Measurements from ENCODE around the gene KCNE3. TPM values are rescaled to one million over a fixed set of nuclear protein-coding genes. Genes with fewer than 3 reads are reported as not detected.
A peak's percentile ranks its signal among the peaks of the same experiment; 100 is the strongest.

KCNE3 gene
- total RNA-seq, 1 experiment from 2014 or later, result 0.52 TPM

- no TSS peak for BruUV-seq (replicated peaks)
- Histone ChIP-seq H3K4me3 (no peak overlapping the region), H3K36me3 (ENCODE audit: low read depth) (no peaks in the 10 kb centered on the region), H3K27me3 (ENCODE audit: insufficient read depth, low read depth) (no peaks in the 10 kb centered on the region), H3K27ac (peak overlapping the region; percentile 36; the same call in 1 of the 2 replicates), H4K20me1 (ENCODE audit: insufficient read depth) (no peaks in the 10 kb centered on the region), H3K79me2 (ENCODE audit: low read depth) (no peaks in the 10 kb centered on the region), H2AFZ (no peak overlapping the region), H3K4me2 (peak overlapping the region; percentile 35), H3F3A (ENCODE audit: insufficient read depth, low read depth) (no peaks in the 10 kb centered on the region), H3K9me3 (ENCODE audit: insufficient read depth, low read depth) (no peaks in the 10 kb centered on the region), H3K9me2 (ENCODE audit: insufficient read depth) (no peaks in the 10 kb centered on the region), H3K4me1 (replicated peaks; ENCODE audit: insufficient read depth) (peaks cover 29% of the 10 kb centered on the region)
- intact Hi-C loops (cut with micrococcal nuclease; ENCODE audit: unreplicated experiment), result no loop called here
- ChIA-PET POLR2A (ENCODE audit: unreplicated experiment) (no interaction called here), CTCF (no interaction called here)
- DNase-seq, result no peak
- no peak for TF ChIP-seq EZH2 (IDR thresholded peaks at IDR 0.05; ENCODE audit: low read depth)
- TF ChIP-seq CTCF (conservative IDR thresholded peaks at IDR 0.05), result no peak
These were observed 7.3 kb downstream of the KCNE3 start for GRCh38 chr11:74460065-74460464.

- intact Hi-C loops (cut with micrococcal nuclease; ENCODE audit: unreplicated experiment), result no loop called here
- H3K27me3 ChIP-seq (ENCODE audit: insufficient read depth, low read depth), result no peaks in the 10 kb centered on the region
- no peak overlapping the region for H3K27ac ChIP-seq
- no TSS peak for BruUV-seq (replicated peaks)
- no peak overlapping the region for H3K4me2 ChIP-seq
- no peak for TF ChIP-seq EZH2 (IDR thresholded peaks at IDR 0.05; ENCODE audit: low read depth)
- DNase-seq, result no peak
- no peaks in the 10 kb centered on the region for H3K9me2 ChIP-seq (ENCODE audit: insufficient read depth)
- ChIA-PET CTCF (interaction anchor here (0.7 kb wide), 1 partner anchor 10 kb away, joined by 5 read pairs; no protein-coding TSS in a partner anchor), POLR2A (ENCODE audit: unreplicated experiment) (no interaction called here)
- no peak overlapping the region for H2AFZ ChIP-seq
- no peaks in the 10 kb centered on the region for H3K9me3 ChIP-seq (ENCODE audit: insufficient read depth, low read depth)
- H3F3A ChIP-seq (ENCODE audit: insufficient read depth, low read depth), result no peaks in the 10 kb centered on the region
- H3K36me3 ChIP-seq (ENCODE audit: low read depth), result no peaks in the 10 kb centered on the region
- no peaks in the 10 kb centered on the region for H4K20me1 ChIP-seq (ENCODE audit: insufficient read depth)
- no peaks in the 10 kb centered on the region for H3K79me2 ChIP-seq (ENCODE audit: low read depth)
- peaks cover 27% of the 10 kb centered on the region for H3K4me1 ChIP-seq (replicated peaks; ENCODE audit: insufficient read depth)
- H3K4me3 ChIP-seq, result no peak overlapping the region
These were observed 7.8 kb downstream of the KCNE3 start for GRCh38 chr11:74459584-74459983.

- no peaks in the 10 kb centered on the region for H3K9me3 ChIP-seq (ENCODE audit: insufficient read depth, low read depth)
- H2AFZ ChIP-seq, result no peak overlapping the region
- no peak overlapping the region for H3K4me3 ChIP-seq
- no peaks in the 10 kb centered on the region for H3K36me3 ChIP-seq (ENCODE audit: low read depth)
- no peaks in the 10 kb centered on the region for H3K79me2 ChIP-seq (ENCODE audit: low read depth)
- no peaks in the 10 kb centered on the region for H3F3A ChIP-seq (ENCODE audit: insufficient read depth, low read depth)
- TF ChIP-seq EZH2 (IDR thresholded peaks at IDR 0.05; ENCODE audit: low read depth), result no peak
- no peak for TF ChIP-seq CTCF (conservative IDR thresholded peaks at IDR 0.05)
- H3K4me1 ChIP-seq (replicated peaks; ENCODE audit: insufficient read depth), result peaks cover 27% of the 10 kb centered on the region
- no peak for DNase-seq
- POLR2A ChIA-PET (ENCODE audit: unreplicated experiment), result no interaction called here
- H4K20me1 ChIP-seq (ENCODE audit: insufficient read depth), result no peaks in the 10 kb centered on the region
- no peaks in the 10 kb centered on the region for H3K27me3 ChIP-seq (ENCODE audit: insufficient read depth, low read depth)
- H3K9me2 ChIP-seq (ENCODE audit: insufficient read depth), result no peaks in the 10 kb centered on the region
- CTCF ChIA-PET, result no interaction called here
- no peak overlapping the region for H3K27ac ChIP-seq
- intact Hi-C loops (cut with micrococcal nuclease; ENCODE audit: unreplicated experiment), result no loop called here
- BruUV-seq (replicated peaks), result no TSS peak
- no peak overlapping the region for H3K4me2 ChIP-seq
These were observed 10.0 kb downstream of the KCNE3 start for GRCh38 chr11:74457356-74457755.

- peak; percentile 50 to 69 for DNase-seq
- TF ChIP-seq CTCF (conservative IDR thresholded peaks at IDR 0.05) (peak; percentile 92), EZH2 (IDR thresholded peaks at IDR 0.05; ENCODE audit: low read depth) (no peak)
- no peaks in the 10 kb centered on the region for H3K79me2 ChIP-seq (ENCODE audit: low read depth)
- H3K36me3 ChIP-seq (ENCODE audit: low read depth), result no peaks in the 10 kb centered on the region
- H3K4me3 ChIP-seq, result no peak overlapping the region
- no peaks in the 10 kb centered on the region for H3K9me2 ChIP-seq (ENCODE audit: insufficient read depth)
- H3F3A ChIP-seq (ENCODE audit: insufficient read depth, low read depth), result no peaks in the 10 kb centered on the region
- ChIA-PET CTCF (interaction anchor here (0.6 to 6.2 kb wide), 9 partner anchors 8 to 286 kb away, joined by 3 to 80 read pairs (median 6); partner anchors contain the start of gene LIPT2), POLR2A (ENCODE audit: unreplicated experiment) (no interaction called here)
- no peak overlapping the region for H3K4me2 ChIP-seq
- H4K20me1 ChIP-seq (ENCODE audit: insufficient read depth), result no peaks in the 10 kb centered on the region
- H3K27ac ChIP-seq, result no peak overlapping the region
- no peaks in the 10 kb centered on the region for H3K9me3 ChIP-seq (ENCODE audit: insufficient read depth, low read depth)
- H2AFZ ChIP-seq, result no peak overlapping the region
- no TSS peak for BruUV-seq (replicated peaks)
- no peaks in the 10 kb centered on the region for H3K4me1 ChIP-seq (replicated peaks; ENCODE audit: insufficient read depth)
- intact Hi-C loops (cut with micrococcal nuclease; ENCODE audit: unreplicated experiment), result loop anchor here (1.0 to 2.0 kb wide), 2 partner anchors 117 to 285 kb away; no protein-coding TSS in a partner anchor
- H3K27me3 ChIP-seq (ENCODE audit: insufficient read depth, low read depth), result no peaks in the 10 kb centered on the region
These were observed 13.9 kb downstream of the KCNE3 start for GRCh38 chr11:74453373-74453975.
